GM21717 (cell line): ENCODE measurements around the gene IFT122.
"Not testable (repeated sequence)": the region's sequence is repeated elsewhere in the genome, so short reads cannot be mapped to it uniquely, and the experiment has no call there.

Experiments used
- ATAC-seq: cut with Tn5 transposase; IDR thresholded peaks from one replicate; pipeline ENCODE4 v1.9.1; 2021; ENCODE audit warnings: mild to moderate bottlenecking, moderate library complexity; ENCODE audit not compliant: unreplicated experiment

Gene IFT122

GRCh38 chr3:129469026-129469425 lies 29.0 kb downstream of the IFT122 start:
- ATAC-seq: no peak

- ATAC-seq: no peak
These were observed 30.8 kb downstream of the IFT122 start for GRCh38 chr3:129470861-129471260.

- no peak for ATAC-seq
These were observed 33.2 kb downstream of the IFT122 start for GRCh38 chr3:129473067-129473768.

- no peak for ATAC-seq
These were observed 33.7 kb downstream of the IFT122 start for GRCh38 chr3:129473769-129474152.

- no peak for ATAC-seq
These were observed 35.2 kb downstream of the IFT122 start for GRCh38 chr3:129474984-129475804.

GRCh38 chr3:129475863-129476262 lies 35.8 kb downstream of the IFT122 start:
- no peak for ATAC-seq

GRCh38 chr3:129476586-129476985 lies 36.6 kb downstream of the IFT122 start:
- no peak for ATAC-seq

- ATAC-seq: not testable (repeated sequence)
These were observed 41.3 kb downstream of the IFT122 start for GRCh38 chr3:129481225-129481765.

GRCh38 chr3:129481766-129482332 lies 41.8 kb downstream of the IFT122 start:
- ATAC-seq: no peak

GRCh38 chr3:129482721-129483120 lies 42.7 kb downstream of the IFT122 start:
- ATAC-seq: no peak

- no peak for ATAC-seq
These were observed 43.8 kb downstream of the IFT122 start for GRCh38 chr3:129483870-129484269.

- not testable (repeated sequence) for ATAC-seq
These were observed 45.1 kb downstream of the IFT122 start for GRCh38 chr3:129485146-129485545.

GRCh38 chr3:129485721-129486663 lies 46.0 kb downstream of the IFT122 start:
- no peak for ATAC-seq

GRCh38 chr3:129486664-129487035 lies 46.6 kb downstream of the IFT122 start:
- no peak for ATAC-seq

- no peak for ATAC-seq
These were observed 47.3 kb downstream of the IFT122 start for GRCh38 chr3:129487183-129487867.

- not testable (repeated sequence) for ATAC-seq
These were observed 47.9 kb downstream of the IFT122 start for GRCh38 chr3:129487868-129488335.

- not testable (repeated sequence) for ATAC-seq
These were observed 49.2 kb downstream of the IFT122 start for GRCh38 chr3:129489258-129489657.

- no peak for ATAC-seq
These were observed 50.2 kb downstream of the IFT122 start for GRCh38 chr3:129490273-129490675.

GRCh38 chr3:129491077-129491476 lies 51.1 kb downstream of the IFT122 start:
- not testable (repeated sequence) for ATAC-seq

- ATAC-seq: no peak
These were observed 51.8 kb downstream of the IFT122 start for GRCh38 chr3:129491794-129492193.
